Sciatic nerve (tissue), 2 donors: Measurements from ENCODE around the gene PCDHA10. TPM values are rescaled to one million over a fixed set of nuclear protein-coding genes. Genes with fewer than 3 reads are reported as not detected.
"Not testable (repeated sequence)": the region's sequence is repeated elsewhere in the genome, so short reads cannot be mapped to it uniquely, and the experiment has no call there.

ENCODE experiments used
- ATAC-seq: fragments of 200-7000 bp; cut with Tn5 transposase; one replicate; pipeline ENCODE4 v1.9.1; 2020; ENCODE audit warnings: mild to moderate bottlenecking, moderate library complexity
- DNase-seq: peaks from one replicate; pipeline ENCODE4 v3.0.0-alpha.2; 2020; ENCODE audit warnings: low spot score
- intact Hi-C: fragments of 100-400 bp; cut with DNase I; formaldehyde crosslinking; loops from one replicate; pipeline ENCODE4 v1.14.2; 2022
- total RNA-seq: library from RNA; stranded (reverse); fragmentation: NEBNext Ultra II Directional; extraction: Animal tissue kit (Norgen Biotek cat#: 25700); gene quantifications from one replicate; pipeline ENCODE4 v1.2.1, GENCODE V29; 2021
- donor health status: DM: no; HTN: no; CAD: no.
- donor health status: DM: no; HTN: no; CAD: no.

The PCDHA10 gene
- total RNA-seq, 1 donor from 2014 or later, result 2.9 TPM

DNA sequence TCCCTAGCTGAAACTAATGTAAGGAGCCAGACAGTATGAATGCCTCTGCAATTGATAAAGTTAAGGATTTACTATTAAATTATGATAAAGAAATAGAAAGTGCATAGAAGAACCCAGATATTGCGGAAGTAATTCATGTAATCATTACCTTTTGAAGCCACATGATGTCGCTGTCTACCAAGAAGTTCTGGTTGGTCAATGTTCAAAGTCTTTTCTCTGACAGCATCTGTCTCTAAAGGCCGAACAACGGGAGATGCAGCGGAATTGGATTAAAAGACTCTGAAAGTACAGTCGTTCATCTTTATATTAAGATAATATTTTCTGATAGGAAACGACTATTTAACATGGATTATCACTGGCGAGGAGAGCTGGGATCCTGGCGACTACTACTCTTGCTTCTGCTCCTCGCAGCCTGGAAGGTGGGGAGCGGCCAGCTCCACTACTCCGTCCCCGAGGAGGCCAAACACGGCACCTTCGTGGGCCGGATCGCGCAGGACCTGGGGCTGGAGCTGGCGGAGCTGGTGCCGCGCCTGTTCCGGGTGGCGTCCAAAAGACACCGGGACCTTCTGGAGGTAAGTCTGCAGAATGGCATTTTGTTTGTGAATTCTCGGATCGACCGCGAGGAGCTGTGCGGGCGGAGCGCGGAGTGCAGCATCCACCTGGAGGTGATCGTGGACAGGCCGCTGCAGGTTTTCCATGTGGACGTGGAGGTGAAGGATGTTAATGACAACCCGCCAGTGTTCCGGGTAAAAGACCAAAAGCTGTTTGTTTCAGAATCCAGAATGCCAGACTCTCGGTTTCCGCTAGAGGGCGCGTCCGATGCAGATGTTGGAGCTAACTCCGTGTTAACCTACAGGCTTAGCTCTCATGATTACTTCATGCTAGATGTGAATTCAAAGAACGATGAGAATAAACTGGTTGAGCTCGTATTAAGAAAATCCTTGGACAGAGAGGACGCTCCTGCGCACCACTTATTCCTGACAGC lies 14.4 kb upstream of the PCDHA10 start, which contains the start of gene PCDHA8:
PCDHA8 (plus strand) TSS at position 210 of the 985 bp plus-strand sequence; CDS start at position 345, 135 bp downstream.
- DNase-seq (no peak), ATAC-seq (no peak)
- intact Hi-C loops, result no loop called here

GRCh38 chr5:140842798-140843733 lies 12.6 kb upstream of the PCDHA10 start:
- DNase-seq (no peak), ATAC-seq (no peak)
- intact Hi-C loops, result no loop called here

DNA sequence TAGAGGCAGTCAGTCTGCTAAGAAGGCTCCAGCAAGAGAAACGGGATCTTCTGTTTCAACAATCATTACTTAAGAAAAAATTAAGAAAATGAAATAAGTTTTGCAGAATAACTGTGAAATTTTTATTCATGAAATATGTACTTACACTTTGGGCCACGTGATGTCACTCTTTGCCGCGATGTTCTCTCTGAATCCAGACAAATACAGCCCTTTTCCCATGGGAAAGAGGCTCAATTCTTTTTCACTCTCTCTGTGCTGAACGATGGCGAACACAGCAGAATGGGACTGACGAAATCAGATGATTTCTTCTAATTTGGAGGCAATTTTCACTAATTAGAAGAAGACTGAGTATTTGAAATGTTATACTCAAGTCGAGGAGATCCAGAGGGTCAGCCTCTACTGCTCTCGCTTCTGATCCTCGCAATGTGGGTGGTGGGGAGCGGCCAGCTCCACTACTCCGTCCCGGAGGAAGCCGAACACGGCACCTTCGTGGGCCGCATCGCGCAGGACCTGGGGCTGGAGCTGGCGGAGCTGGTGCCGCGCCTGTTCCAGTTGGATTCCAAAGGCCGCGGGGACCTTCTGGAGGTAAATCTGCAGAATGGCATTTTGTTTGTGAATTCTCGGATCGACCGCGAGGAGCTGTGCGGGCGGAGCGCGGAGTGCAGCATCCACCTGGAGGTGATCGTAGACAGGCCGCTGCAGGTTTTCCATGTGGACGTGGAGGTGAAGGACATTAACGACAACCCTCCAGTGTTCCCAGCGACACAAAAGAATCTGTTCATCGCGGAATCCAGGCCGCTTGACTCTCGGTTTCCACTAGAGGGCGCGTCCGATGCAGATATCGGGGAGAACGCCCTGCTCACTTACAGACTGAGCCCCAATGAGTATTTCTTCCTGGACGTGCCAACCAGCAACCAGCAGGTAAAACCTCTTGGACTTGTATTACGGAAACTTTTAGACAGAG lies 7.3 kb upstream of the PCDHA10 start, which contains the start of gene PCDHA9:
PCDHA9 (plus strand) TSS at position 244 of the 964 bp plus-strand sequence; CDS start at position 358, 114 bp downstream.
- intact Hi-C loops, ATAC-seq, DNase-seq: not testable (repeated sequence)

DNA sequence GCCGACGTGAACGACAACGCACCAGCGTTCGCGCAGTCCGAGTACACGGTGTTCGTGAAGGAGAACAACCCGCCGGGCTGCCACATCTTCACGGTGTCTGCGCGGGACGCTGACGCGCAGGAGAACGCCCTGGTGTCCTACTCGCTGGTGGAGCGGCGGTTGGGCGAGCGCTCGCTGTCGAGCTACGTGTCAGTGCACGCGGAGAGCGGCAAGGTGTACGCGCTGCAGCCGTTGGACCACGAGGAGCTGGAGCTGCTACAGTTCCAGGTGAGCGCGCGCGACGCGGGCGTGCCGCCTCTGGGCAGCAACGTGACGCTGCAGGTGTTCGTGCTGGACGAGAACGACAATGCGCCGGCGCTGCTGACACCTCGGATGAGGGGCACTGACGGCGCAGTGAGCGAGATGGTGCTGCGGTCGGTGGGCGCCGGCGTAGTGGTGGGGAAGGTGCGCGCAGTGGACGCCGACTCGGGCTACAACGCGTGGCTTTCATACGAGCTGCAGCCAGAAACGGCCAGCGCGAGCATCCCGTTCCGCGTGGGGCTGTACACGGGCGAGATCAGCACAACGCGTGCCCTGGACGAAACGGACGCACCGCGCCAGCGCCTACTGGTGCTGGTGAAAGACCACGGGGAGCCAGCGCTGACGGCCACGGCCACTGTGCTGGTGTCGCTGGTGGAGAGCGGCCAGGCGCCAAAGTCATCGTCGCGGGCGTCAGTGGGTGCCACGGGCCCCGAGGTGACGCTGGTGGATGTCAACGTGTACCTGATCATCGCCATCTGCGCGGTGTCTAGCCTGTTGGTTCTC lies 5.7 kb upstream of the PCDHA10 start:
- ATAC-seq, DNase-seq, intact Hi-C loops: not testable (repeated sequence)

GRCh38 chr5:140857177-140857986 lies 1.7 kb downstream of the PCDHA10 start:
- no peak for DNase-seq
- ATAC-seq, result no peak
- intact Hi-C loops, result no loop called here

DNA sequence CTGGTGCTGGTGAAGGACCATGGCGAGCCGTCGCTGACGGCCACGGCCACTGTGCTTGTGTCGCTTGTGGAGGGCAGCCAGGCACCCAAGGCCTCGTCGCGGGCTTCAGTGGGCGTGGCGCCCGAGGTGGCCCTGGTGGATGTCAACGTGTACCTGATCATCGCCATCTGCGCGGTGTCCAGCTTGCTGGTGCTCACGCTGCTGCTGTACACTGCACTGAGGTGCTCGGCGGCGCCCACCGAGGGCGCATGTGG lies 2.2 kb downstream of the PCDHA10 start:
- ATAC-seq (no peak), DNase-seq (no peak)
- intact Hi-C loops, result no loop called here

GRCh38 chr5:140862441-140863295 lies 7.0 kb downstream of the PCDHA10 start:
- ATAC-seq (no peak), DNase-seq (no peak)
- intact Hi-C loops, result no loop called here

- no peak for DNase-seq
- intact Hi-C loops, result no loop called here
- peak; percentile 51 for ATAC-seq
Measured at GRCh38 chr5:140868721-140869554, 13.2 kb downstream of the PCDHA10 start, which contains the start of gene PCDHA11. TSS of gene PCDHA11 (plus strand) at chr5:140868957. CDS start at chr5:140869104, 147 bp downstream.

DNA sequence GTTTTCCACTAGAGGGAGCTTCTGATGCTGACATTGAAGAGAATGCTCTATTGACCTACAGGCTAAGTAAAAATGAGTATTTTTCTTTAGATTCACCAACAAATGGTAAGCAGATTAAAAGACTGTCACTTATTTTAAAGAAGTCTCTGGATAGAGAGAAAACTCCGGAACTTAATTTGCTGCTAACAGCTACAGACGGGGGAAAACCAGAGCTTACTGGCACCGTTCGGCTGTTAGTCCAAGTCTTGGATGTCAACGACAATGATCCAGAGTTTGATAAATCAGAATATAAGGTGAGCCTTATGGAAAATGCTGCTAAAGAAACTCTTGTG lies 13.8 kb downstream of the PCDHA10 start:
- DNase-seq, result no peak
- intact Hi-C loops, result no loop called here
- ATAC-seq, result no peak

- intact Hi-C loops, result no loop called here
- no peak for DNase-seq
- no peak for ATAC-seq
Measured at GRCh38 chr5:140870221-140871201, 14.8 kb downstream of the PCDHA10 start.

- DNase-seq (no peak), ATAC-seq (no peak)
- intact Hi-C loops, result no loop called here
Measured at GRCh38 chr5:140875085-140876065, 19.7 kb downstream of the PCDHA10 start, which contains the start of gene PCDHA12. TSS of gene PCDHA12 (plus strand) at chr5:140875308. CDS start at chr5:140875473, 165 bp downstream.

DNA sequence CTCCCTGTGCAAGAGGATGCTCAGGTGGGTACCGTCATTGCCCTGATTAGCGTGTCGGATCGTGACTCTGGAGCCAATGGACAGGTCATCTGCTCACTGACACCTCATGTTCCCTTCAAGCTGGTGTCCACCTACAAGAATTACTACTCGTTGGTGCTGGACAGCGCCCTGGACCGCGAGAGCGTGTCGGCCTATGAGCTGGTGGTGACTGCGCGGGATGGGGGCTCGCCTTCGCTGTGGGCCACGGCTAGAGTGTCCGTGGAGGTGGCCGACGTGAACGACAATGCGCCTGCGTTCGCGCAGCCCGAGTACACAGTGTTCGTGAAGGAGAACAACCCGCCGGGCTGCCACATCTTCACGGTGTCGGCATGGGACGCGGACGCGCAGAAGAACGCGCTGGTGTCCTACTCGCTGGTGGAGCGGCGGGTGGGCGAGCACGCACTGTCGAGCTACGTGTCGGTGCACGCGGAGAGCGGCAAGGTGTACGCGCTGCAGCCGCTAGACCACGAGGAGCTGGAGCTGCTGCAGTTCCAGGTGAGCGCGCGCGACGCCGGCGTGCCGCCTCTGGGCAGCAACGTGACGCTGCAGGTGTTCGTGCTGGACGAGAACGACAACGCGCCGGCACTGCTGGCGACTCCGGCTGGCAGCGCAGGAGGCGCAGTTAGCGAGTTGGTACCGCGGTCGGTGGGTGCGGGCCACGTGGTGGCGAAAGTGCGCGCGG lies 21.0 kb downstream of the PCDHA10 start:
- ATAC-seq, DNase-seq, intact Hi-C loops: not testable (repeated sequence)
